UCSD-AML1 (cell line): Measurements from ENCODE around the gene WASF2.
"Not testable (repeated sequence)": the region's sequence is repeated elsewhere in the genome, so short reads cannot be mapped to it uniquely, and the experiment has no call there.

Experiments used
- DNase-seq: peaks from one replicate; lab custom pipeline; 2025; ENCODE audit not compliant: unreplicated experiment; lab: John Stamatoyannopoulos, UW

WASF2 gene

GRCh38 chr1:27454610-27455009, 35.4 kb downstream of the WASF2 start:
- no peak for DNase-seq

DNA sequence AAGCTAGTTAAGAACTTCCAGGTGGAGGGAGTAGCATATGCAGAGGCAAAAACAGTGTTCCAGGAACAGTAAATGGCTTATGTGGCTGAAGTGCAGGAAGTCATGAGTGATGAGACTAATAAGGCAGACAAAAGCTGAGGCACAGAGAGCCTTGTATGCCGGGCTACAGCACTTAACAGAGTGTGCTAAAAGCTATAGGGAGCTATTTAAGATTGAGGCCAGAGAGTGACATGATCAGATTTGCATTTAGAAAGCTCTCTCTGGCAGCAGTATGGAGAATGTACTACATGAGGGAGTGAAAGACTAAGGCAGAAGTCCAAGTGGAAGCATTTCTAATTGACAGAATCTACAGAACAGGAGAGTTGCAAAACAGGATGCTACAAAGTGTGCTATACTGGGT, 38.6 kb downstream of the WASF2 start:
- DNase-seq, result no peak

- no peak for DNase-seq
Measured at GRCh38 chr1:27448982-27449381, 41.0 kb downstream of the WASF2 start.

- DNase-seq, result no peak
Measured at GRCh38 chr1:27447883-27448282, 42.1 kb downstream of the WASF2 start.

DNA sequence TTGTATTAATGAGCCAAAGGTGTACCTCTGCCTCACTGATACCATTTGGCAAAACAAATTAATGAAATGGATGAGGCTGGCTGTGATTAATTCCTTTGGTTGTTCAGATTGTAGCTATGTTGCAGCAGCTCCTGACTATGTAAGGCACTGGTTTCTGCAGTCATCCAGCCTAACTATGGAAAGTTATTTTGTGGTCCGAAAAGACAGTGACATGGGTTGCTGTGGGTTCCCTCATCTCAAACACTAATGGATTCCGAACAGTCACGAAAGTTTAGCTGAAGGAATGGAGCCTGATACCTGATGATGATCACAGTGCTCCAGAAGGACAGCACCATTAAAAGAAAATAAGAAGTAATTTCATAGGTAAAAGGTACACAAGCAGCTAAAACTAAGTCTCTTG, 42.6 kb downstream of the WASF2 start:
- DNase-seq, result no peak

DNA sequence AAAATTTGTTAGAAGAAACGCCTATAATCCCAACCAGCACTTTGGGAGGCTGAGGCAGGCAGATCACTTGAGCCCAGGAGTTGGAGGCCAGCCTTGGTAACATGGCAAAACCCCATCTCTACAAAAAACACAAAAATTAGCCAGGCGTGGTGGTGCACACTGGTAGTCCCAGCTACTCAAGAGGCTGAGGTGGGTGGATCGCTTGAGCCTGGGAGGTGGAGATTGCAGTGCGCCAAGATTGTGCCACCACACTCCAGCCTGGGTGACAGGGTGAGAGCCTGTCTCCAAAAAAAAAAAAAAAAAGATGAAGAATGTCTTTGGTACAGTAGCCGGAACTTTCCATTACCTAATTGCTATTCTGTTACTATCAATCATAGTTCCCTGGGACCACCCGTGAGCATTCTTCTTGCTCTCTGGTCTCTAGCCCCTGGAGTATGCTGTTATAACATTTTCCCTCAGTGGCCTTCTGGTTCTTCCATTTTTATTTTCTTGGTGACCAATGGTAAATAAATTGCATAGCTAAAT, 43.4 kb downstream of the WASF2 start:
- no peak for DNase-seq

DNA sequence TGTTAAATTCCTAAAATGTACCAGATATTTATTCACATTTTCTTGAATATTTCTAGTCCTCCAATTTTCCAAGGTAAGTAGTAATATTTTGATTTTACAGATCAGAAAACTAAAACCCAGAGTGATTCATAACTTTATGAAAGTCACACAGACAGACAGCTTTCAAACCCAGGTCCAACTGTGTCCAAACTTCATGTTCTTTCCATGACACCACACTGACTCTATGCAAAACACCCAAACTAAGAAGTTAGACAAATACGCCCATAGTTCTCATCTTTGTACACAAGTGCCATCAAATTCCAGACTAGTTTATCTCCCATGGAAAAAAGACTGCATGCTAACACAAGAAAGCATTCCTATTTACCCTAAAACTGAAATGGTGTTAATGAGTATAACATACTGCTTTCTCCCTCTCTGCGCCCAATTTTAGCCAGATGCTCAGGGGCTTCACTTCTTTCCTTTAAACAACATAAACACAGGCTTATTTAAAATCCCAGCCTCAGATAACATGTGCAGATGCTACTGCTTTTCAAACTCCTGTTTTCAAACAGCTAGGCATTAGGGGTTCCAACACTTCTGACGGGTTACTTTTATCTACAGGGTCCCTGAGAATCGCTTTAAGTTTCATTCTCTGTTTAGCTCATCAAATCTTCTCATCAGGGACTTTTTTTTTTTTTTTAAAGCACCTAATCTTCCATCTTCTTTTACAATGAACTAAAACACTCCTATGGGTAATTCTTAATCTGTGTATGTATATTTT, 44.6 kb downstream of the WASF2 start:
- DNase-seq, result no peak

DNA sequence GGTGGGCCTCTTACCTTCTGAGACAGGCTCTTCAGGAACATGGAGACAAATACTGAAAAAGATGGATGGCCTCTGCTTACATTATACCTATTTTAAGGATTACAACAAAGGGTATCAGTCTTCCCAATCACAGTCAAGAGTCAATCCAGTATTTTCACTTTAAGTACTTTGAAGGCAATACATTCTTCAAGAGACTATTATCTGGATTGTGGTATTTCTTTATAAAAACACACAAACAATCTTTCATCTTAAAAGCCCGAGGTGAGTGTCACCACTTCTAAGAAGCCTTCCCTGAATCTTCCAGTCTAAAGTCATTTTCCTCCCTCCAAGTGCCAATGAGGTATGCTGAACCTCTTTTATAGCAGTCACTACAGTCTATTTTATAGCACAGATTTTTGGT, 45.3 kb downstream of the WASF2 start:
- no peak for DNase-seq

GRCh38 chr1:27439150-27439549, 50.8 kb downstream of the WASF2 start:
- no peak for DNase-seq

DNA sequence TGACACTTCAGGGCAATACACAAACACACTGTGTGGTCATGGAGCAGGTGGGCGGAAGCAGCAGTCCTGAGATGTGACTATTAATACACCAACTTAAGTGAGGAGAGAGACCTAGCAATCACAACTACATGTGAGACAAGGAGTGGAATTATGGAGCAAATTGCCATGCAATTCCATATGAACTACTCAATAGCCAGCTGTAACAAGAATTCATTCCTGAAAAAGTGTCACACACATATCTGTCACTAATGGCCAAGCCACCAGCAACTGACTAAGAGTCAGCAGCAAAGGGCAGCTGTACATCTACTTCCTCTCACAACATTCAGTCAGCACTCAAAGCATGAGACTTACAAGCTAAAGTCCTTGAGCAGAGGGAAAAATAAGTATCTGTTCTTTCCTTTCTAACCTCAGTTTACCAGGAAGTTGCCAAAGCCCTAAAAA, 51.3 kb downstream of the WASF2 start:
- DNase-seq, result no peak

- no peak for DNase-seq
Measured at GRCh38 chr1:27436204-27437159, 53.5 kb downstream of the WASF2 start.

DNA sequence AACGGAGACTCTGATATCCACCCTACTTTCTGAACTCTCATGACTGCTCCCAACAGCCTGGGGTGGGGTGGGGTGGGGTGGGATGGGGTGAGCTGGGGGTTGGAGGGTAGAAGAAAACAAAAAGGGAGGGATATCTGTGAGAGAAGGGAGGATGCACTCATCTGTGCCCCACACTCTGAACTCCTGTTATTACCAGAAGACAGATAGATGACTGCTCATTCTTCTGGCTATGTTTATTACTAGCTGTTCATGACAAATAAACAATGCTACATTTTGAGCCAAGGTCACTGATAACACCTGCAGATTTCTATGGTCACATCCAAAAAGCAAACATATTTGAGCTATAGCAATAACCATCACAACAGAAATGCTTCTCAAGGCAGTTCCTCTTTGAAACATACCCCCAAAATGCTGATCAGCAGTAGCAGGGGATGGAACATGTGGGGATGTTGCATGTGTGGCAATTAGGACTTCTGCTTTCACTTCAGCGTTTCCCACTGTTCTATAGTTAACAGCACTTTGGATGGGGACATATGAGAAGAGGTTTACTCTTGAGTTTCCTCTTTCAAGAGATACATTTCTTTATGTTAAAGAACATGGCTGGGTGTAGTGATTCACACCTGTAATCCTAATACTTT, 54.3 kb downstream of the WASF2 start:
- DNase-seq, result peak; percentile 24

- no peak for DNase-seq
Measured at GRCh38 chr1:27433706-27434105, 56.3 kb downstream of the WASF2 start.

- DNase-seq, result not testable (repeated sequence)
Measured at GRCh38 chr1:27432725-27433124, 57.2 kb downstream of the WASF2 start.

DNA sequence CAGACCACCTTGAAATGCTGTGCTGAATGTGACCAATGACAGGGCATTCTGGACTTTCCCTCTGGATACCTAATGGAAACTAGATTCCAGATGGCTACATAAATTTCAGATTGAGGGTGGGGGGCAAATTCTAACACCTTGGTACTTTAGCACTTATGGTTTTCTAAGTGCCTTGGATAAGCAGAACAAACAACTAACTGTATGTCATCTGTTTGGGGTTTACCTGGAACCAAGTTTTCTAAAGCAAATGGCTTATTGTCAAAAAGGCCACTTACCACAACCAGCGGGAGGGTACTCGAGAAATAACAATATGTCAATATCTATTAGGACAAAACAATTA, 58.4 kb downstream of the WASF2 start:
- no peak for DNase-seq

DNA sequence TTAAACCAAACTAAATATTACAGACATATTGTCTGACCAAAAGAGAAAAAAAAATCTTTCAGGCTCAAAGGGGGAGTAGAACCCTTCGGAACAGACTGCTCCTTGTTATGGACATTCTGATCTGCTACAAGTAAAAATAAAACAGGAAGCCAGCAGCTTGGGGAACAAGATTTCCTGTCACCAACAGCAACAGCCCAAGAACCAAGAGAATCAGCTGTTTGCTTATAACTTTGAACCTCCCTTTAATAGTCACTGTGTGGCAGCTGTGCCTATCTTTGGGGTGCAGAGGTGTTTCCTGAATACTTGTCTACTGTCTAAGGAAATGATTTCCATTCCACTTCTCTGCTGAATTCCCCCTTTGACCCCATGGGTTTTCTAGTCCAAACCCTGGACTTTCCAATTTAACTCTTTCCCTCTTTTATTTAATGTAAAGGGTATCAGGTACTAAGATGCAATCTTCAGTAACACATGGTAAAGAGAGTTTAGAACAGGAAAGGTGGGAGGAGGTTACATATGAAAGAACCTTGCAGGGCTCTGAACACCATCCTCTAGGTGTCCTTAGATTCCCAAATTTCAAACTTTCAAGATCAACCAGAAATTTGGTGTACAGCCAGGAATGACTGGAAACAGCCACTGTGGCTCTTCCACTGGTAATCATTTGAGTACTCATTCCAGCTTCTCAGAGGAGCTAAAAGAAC, 58.9 kb downstream of the WASF2 start:
- DNase-seq, result peak; percentile 15

GRCh38 chr1:27429029-27429425, 60.9 kb downstream of the WASF2 start:
- DNase-seq, result no peak

- DNase-seq, result peak; percentile 49
Measured at GRCh38 chr1:27428316-27429028, 61.5 kb downstream of the WASF2 start.

- no peak for DNase-seq
Measured at GRCh38 chr1:27427816-27428315, 62.1 kb downstream of the WASF2 start.

DNA sequence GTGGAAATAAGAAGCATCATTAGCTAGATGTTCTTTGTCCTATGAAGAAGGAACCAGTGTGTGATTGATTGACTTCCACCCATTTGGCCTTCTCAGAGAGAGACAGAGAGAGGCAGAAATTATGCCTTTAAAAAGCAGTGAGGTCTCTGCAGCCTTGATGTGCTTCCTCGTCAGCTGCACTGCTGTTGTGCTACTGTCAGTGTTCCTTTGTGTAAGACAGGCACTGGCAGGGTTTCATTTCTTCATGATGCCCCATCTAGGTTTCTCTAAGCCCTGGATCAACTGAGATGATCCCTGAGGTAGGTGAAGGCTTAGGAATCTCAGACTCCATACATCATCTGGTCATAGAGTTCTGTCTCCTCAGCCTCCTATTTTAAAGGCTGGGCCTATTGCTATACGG, 62.6 kb downstream of the WASF2 start:
- DNase-seq, result no peak
